IPS-NIHi11 (cell line): ENCODE measurements around the gene TEX2.
"Not testable (repeated sequence)": the region's sequence is repeated elsewhere in the genome, so short reads cannot be mapped to it uniquely, and the experiment has no call there.

Experiments
- DNase-seq: peaks from one replicate; pipeline ENCODE4 v3.0.0; 2012; ENCODE audit warnings: mixed read lengths, low spot score

Gene TEX2

DNA sequence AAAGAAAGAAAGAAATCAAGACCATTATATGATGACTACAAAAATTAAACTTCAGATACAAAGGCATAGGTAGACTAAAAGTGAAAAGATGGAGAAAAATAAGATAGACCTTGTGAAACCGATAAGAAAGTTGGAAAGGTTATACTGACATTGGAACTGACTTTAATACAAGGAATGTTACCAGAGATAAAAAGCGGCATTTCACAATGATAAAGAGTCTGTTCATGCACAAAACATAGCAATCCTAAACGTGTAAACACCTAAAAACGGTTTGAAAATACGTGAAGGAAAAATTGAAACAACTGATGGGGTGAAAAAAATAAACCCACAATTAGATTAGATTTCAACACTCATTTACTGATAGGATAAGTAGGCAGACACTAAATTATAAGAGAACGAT lies 123.5 kb downstream of the TEX2 start:
- no peak for DNase-seq

DNA sequence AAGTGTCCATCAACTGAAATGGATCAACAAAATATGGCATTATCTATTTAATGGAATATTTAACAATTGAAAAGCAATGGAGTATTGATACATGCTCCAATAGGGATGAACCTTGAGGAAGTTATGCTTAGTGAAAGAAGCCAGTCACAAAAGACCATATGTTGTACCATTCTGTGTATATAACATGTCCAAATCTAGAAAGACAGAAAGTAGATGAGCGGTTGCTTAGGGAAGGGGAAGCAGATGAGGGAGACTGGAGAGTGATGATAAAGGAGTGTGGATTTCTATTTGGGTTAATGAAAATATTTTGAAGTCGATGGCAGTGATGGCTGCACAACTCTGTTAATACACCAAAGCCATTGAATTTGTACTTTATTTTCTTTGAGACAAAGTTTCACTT lies 124.6 kb downstream of the TEX2 start:
- no peak for DNase-seq

DNA sequence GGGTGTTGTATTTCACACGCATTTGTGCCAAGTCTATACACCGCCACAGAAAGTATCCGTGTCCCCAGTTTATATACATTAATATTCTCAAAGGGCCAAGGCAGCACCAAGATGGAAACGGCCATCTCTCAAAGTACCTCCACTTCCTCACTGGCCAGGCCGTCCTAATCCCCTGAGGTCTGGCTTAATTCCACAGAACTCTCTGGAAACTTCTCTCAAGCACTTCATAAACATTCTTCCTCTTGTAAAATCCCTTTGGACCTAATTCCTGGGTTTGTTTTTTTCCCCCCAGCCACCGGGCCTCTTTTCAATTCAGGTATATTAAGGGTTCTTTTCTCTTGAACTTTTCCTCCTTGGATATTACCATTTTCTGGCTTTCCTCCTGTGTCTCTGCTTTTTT lies 128.1 kb downstream of the TEX2 start:
- DNase-seq = no peak

DNA sequence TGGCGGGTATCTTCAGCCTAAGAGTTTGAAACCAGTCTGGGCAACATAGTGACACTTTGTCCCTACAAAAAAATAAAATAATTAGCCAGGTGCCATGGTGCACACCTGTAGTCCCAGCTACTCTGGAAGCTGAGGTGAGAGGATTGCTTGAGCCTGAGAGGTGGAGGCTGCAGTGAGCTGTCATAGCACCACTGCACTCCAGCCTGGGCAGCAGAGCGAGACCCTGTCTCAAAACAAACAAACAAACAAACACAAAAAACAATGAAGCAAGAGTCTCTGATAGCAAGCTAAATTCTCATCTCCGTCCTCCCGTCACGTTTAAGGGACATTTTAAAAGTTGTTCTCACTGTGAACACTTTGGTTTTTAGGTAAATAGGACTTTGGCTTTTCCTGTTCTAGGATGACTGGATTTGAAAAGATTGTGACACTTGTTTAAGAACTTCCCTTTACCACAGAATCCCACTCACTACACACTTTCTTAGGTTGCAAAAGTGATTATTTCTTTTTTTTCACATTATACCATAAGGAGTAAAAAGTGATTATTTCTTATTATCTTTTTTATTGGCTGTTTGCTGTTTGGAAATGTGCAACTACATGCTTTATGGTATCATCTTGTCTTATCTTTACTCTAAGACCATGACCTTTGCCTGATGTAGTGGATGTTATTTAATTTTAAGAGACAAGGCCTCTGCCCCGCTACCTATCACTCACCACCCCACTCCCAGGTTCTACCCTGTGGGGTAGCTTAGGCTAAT lies 128.7 kb downstream of the TEX2 start:
- no peak for DNase-seq

DNA sequence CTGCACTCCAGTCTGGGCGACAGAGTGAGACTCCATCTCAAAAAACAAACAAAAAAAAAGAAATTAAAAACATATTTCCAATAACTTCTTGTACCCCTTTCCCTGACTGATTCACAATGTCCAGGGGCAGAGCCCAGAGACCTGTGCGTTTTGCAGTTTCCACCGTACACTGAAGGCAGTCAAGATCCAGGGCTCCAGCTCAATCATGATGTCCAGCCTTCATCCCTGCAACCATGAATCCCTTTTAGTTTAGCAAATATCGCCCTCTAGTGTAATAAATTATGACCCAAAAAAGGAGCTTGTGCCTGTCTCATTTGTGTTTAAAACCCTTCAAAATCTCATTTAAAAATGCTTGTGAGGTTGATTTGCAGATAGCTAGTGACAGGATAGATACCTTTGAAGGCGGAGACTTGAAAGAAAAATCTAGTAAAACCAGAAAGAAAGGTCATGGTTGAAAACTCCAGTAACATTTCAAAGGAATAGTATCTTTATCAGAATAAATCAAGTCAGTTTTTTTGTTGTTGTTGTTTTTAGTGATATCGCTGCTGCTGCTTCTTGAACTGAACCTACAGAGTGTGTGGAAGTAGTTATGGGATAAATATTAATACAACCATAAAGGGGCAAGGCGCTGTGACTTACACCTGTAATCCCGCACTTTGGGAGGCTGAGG lies 129.4 kb downstream of the TEX2 start:
- peak; percentile 56 for DNase-seq

DNA sequence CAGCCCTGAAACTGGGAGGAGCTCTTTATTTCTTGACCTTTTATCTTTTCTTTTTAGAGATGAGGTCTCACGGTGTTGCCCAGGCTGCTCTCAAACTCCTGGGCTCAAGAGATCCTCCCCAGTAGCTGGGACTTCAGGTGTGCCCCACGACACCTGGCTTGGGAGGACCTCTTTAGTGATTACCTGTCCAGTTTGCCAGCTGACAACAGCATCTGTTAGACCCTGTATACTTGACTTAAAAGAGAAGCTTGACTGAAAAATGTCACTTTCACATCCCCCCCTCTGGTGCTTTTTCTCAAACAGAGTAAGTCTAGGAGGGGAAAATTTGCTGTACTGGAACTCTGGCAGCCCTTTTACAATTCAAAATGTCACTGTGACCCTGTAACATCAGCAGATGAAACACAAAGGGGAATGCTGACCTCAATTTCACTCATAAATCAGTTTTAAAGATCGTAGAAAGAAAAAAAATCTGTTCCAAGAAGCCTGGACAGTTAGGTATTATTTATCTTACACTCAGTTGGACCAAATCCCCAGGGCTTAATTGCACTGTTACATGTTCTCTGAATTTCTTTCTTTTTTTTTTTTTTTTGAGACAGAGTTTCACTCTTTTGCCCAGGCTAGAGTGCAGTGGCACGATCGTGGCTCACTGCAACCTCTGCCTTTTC lies 131.3 kb downstream of the TEX2 start:
- no peak for DNase-seq

DNA sequence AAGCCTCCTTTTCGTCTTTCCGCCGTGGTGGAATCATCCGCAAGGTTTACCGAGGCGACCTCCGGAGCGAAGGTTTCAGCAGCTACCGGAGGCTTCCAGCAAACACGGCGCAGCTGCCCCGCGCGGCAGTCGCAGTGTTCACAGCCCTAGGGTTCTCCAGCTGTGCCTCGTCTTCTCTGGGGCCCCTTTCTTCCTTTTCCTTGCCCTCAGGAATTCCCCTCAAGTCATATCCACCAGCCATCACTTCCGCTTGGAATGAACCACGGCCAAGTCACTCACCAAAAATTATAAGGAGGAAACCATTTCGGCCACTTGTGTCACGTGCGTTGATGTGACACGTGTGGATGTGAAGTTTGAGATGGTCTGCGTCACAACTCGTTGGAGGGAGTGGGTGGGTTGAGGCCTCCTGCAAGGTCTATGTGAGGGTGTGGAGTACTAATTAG lies 132.5 kb downstream of the TEX2 start:
- no peak for DNase-seq

DNA sequence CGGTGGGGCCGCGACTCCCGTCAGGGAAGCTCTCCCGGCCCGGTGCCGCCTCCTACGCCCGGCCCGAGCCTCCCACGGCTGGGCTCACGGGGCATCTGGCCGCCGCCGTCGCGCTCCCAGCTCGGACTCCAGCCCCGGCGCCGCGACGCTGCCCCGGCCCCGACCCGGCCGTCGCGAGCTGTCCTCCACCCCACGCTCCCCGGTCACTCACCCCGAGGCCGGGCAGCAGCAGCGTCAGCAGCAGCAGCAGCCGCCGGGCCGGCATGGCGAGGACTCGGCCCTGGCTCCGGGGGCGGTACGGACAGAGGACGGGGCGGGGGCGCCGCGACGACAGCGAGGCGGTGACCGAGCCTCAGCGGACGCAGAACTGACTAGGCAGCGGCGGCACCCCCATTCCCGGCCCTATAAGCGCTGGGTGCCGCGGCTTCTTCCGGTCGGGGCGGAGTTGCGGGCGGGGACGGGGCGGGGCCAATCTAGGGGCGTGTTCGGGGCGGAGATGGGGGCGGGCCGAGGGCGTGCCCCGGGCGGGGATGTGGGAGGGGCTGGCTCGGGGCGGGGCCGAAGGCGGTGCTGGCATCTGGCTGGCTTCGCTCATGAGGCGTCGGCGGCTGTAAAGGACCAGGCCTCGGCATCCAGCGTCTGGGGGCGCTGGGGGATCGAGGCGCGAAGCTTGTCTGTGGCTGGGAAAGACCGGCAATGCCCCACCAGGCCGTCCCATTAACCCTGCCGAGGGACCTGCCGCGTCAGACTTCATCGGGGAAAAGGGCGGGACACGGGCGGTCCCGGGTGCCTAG lies 133.1 kb downstream of the TEX2 start, which contains the start of gene ERN1:
ERN1 (minus strand) TSS at position 380 of the 794 bp plus-strand sequence; CDS start at position 265, 115 bp downstream.
- DNase-seq = peak; percentile 97

DNA sequence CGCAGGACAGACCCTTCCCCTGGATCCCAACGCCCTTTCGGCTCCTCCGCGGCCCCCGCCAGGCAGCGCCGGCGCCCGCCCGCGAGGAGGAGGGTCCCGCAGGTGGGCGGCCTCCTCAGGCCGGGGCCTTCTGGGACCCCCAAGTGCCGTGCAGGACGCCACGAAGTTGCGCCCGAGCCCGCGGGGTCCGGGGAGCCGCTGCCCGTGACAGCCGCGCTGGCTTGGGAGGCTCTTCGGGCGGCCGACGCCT lies 133.6 kb downstream of the TEX2 start:
- DNase-seq = no peak

DNA sequence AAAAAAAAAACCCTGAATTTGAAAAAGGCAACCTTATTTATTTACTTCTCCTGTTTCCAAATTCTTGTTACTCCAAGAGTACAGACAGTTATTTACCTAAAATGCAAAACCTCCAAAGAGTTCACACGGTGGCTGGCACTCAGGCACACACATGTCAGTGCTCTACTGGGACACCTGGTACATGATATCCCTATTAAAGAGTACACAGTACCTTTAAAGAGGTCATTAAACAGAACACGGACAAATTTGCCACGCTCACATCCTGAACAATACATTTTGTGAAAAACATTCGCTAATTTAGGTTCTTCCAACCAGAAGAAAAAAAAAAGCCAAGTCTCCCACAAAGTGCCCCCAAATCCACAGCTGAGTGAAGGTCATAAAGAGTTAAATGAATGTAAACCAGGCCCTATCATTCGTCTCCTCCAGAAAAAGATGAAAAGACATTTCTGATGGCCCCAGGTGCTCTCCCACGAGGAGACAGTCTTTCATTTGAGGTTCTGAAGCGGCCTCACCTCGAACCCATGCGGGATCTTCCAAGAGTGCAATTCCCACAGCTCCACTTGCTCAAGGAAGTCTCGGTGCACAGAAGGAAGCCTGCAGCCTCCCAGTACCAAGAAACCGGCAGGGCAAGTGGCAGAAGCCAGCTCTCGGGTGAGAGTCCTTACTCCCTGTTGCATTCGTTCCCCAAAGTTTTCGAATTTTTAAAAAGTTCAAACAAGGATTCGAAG lies 134.1 kb downstream of the TEX2 start:
- peak; percentile 41 for DNase-seq

DNA sequence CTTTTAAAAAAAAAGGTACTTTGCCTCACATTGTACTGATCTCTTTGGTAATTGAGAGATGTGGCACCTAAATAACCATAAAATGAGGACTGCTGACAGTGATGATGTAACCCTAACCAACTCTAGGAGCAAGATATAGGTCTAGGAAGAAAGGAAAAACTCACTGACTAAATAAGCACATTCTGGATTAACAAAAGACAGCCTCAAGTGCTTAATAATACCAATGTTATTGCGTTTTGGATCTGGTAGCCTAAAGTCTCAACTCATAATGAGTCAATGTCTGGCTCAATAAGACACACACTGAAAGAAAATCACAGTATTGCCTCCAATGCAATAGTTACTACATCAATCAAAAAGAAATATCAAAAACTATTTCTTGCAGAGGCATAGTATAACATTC lies 136.1 kb downstream of the TEX2 start:
- no peak for DNase-seq

DNA sequence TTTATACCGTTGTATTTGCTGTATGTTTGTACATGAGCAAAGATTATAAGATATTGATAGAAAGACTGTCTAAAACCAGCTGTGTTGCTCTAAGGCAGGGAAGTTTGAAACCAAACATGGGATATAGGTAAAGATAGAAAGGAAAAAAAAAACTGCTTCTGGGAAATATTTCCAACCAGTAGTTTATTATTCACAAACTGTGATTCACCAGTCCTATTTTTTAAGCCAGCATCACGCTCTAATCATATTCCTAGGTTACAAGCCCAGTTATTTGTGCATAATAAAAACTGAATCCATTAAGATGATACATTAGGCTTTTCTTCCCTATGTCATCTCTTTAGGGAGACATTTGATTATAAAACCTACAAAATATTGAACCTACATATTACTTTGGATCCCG lies 137.1 kb downstream of the TEX2 start:
- no peak for DNase-seq

DNA sequence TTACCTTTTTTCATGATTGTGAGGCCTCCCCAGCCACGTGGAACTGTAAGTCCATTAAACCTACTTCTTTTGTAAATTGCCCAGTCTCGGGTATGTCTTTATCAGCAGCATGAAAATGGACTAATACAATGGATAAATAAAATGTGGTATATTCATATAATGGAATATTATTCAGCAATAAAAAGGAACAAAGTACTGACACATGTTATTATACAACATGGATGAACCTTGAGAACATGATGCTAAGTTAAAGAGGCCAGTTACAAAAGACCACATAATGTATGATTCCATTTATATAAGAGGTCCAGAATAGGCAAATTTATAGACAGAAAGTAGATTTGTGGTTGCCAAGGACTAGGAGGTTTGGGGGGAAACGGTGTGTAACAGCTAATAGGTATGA lies 138.5 kb downstream of the TEX2 start:
- no peak for DNase-seq

DNA sequence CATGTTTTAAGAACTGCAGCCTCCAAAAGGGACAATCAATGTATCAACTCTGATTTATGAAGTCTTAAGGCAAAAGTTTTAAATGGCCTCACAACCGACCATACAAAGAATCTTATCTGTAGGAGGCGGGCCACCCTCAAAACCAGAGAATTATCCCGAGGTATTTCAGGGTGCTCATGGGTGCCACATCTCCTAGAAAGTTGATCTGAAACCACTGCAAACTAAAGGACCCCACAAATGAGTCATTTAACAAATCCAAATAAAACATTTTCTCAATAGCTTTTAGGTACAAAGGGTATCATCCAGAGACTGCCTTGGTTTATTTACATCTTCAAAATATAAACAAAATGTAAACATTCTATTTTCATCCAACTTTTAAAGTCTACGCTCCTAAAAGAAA lies 139.9 kb downstream of the TEX2 start:
- DNase-seq = no peak

DNA sequence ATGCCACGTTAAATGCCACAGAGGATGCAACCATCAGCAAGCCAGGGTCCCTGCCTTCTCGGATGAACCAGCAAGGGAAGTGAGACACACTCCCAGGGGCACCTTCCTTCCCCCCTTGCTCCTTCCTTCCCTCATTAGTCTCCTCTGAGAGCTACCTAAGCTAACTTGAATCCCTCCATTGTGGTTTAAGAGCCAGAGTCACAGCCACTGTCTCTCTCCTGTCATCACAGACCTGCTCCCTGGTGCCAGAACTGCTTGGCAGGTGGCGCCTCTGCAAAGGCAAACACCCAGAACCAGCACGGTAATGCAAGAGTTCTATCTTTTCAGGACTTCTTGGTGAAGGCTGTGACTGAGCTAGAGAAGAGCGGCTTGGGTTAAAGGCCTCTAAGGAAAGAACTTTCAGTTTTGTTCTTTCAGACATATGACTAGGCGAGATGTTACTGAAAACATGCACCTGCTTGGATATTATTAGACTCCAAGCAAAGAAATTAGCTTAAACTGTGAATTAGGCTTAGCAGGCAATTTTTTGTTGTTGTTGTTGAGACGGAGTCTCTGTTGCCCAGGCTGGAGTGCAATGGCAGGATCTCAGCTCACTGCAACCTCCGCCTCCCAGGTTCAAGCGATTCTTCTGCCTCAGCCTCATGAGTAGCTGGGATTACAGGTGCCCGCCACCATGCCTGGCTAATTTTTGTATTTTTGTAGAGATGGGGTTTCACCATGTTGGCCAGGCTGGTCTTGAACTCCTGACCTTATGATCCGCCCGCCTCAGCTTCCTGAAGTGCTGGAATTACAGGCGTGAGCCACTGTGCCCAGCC lies 141.9 kb downstream of the TEX2 start:
- DNase-seq = not testable (repeated sequence)

DNA sequence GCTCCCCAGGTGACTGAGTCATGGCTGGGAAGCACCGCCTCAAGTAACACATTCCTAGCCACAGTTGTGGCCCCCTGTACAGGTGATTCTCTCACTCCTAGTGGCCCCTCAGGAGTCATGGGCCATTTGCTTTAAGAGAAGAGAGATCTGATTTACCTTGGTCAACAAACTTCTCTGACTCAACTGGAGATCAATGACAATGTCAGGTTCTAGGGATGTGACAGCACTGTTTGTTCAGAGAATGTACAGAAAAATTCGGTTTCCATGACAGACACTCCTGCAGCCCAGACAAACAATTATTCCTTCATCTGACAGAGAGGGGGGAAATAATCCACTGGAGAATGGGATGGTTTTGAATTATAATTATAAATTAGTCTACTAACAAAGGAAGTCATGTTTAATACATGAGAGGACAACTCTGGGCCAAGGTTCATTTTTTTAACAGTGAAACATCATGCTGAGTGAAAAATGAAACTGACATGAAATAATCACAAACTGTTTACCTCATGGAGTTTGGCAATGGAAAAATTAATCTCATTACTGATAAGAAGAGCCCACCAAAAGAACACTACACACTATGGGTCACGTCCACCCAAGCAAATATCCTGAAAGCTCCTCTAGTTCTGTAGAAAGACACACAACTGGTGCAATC lies 142.8 kb downstream of the TEX2 start:
- no peak for DNase-seq

DNA sequence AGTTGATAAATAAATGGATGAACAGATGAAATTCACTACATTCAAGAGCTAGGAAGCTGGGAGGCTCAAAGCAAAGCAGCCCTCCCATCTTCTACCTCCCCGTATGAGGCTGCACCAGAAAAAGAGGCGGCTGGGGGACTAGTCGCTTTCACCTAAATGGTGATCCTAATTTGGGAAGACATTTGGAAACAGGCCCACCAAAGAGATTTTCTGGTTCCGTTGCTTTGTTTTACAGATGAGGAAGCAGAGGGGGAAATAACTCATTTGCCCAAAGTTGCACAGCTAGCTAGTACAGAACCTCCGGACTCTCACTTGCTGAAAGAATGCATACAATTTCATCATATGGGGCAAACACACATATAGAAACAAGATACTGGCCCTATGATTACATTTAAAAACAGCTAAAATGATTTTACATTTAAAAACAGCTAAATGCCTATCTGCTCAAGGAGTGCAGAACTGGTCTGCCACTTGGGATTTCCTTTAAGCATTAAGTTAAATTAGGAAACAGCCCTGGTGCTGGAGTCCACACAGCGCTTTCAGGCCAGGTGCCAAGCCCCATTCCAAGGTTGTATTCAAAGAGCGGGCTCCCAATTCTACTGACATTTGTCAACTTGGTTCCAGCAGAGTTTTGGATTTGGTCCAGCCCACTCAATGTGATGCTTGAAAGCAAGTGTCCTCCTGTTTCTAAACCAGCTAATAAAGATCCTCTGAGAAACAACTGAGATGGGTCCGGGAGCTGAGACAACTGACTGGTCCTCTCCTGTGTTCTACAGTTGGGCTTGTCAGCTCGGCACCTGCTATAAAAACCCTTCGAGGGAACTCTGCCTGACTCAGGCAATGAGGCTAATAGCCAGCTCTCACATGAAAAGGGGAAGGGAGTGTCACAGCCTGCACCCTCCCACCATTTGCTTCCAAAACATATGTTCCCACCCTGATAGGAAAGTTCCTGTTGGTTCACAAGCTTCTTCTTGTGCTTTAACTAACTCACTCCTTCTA lies 144.8 kb downstream of the TEX2 start:
- no peak for DNase-seq

DNA sequence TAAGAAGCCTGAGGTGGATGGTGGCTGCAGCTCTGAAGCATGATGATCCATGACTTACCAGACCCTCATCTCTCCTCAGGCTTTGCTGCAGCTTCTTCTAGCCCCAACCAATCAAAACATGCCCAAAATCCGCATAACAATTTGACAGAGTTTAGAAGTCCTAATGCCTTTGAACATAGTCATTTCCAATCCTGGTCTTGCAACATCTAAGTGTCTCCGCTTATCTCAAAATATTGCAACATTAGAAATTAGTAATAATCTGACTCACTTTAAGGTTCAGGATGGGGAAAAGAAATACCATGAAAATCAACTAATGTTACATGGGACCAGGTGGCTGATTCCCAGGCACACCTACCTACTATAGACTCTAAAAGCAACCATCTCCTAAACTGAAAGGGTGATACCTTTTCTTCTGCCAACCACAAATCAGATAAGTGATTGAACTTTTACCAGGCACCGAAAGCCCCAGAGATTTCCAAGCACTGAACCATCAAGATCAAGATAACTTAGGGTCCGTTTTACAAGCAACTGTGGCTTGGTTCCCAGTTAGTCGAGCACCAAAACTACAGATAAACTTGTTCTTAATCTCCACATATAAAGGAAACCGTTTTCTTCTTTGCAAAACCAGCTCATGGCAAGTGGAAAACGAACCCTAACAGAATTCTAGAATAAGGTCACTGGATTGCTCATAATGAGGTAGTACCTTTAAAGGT lies 147.1 kb downstream of the TEX2 start:
- no peak for DNase-seq
